CD4-positive, CD25-positive, alpha-beta regulatory T cell (primary cell): ENCODE results near the gene LAMB4. TPM values are rescaled to one million over a fixed set of nuclear protein-coding genes. Genes with fewer than 3 reads are reported as not detected.

Experiments
- ATAC-seq, 2 donors: fragments of 150-1000 bp; cut with Tn5 transposase; one replicate each; pipeline ENCODE4 v1.10.0; 2021; ENCODE audit warnings: low read depth in 2 of 2, moderate number of reproducible peaks in 2 of 2, moderate library complexity in 1 of 2
- DNase-seq, 3 donors: peaks; one replicate each; pipeline versions ENCODE4 v3.0.0 to v3.0.0-alpha.2; 2012 to 2022; ENCODE audit warnings: mixed read lengths in 1 of 3
- H3K27ac ChIP-seq: one replicate; pipeline ENCODE4 v1.7.0; 2013; ENCODE audit warnings: mild to moderate bottlenecking, low read length; ENCODE audit not compliant: insufficient read depth, poor library complexity, severe bottlenecking
- H3K27me3 ChIP-seq: one replicate; pipeline ENCODE4 v1.7.0; 2013; ENCODE audit warnings: low read length; ENCODE audit not compliant: control insufficient read depth, insufficient read depth
- H3K36me3 ChIP-seq: one replicate; pipeline ENCODE4 v1.7.0; 2013; ENCODE audit warnings: mild to moderate bottlenecking, low read length, moderate library complexity; ENCODE audit not compliant: control insufficient read depth, insufficient read depth
- H3K4me1 ChIP-seq: 2 replicates; pipeline ENCODE4 v1.7.0; 2013; ENCODE audit warnings: mild to moderate bottlenecking, low read length; ENCODE audit not compliant: insufficient read depth, control insufficient read depth, poor library complexity, severe bottlenecking
- H3K4me3 ChIP-seq: one replicate; pipeline ENCODE4 v1.7.0; 2013; ENCODE audit warnings: low read depth, mild to moderate bottlenecking, low read length, moderate library complexity
- H3K9me3 ChIP-seq, 2 experiments: 1 replicate in 1 of 2; 2 replicates in 1 of 2; pipeline ENCODE4 v1.7.0; 2013; ENCODE audit warnings: low read length in 2 of 2, mild to moderate bottlenecking in 1 of 2, moderate library complexity in 1 of 2; ENCODE audit not compliant: control insufficient read depth in 2 of 2
- H3K27ac Mint-ChIP-seq, 3 donors: one replicate each; pipeline ENCODE4 v1.8.0; 2020 to 2022; ENCODE audit warnings: mild to moderate bottlenecking in 3 of 3, mixed read lengths in 3 of 3, moderate library complexity in 2 of 3
- H3K27me3 Mint-ChIP-seq: one replicate; pipeline ENCODE4 v1.8.0; 2022; ENCODE audit warnings: mild to moderate bottlenecking, mixed read lengths
- H3K36me3 Mint-ChIP-seq: one replicate; pipeline ENCODE4 v1.8.0; 2020; ENCODE audit warnings: mixed read lengths
- H3K4me1 Mint-ChIP-seq, 4 donors: one replicate each; pipeline ENCODE4 v1.8.0; 2020 to 2022; ENCODE audit warnings: mixed read lengths in 4 of 4, mild to moderate bottlenecking in 1 of 4
- H3K4me3 Mint-ChIP-seq, 4 donors: one replicate each; pipeline ENCODE4 v1.8.0; 2020 to 2022; ENCODE audit warnings: mild to moderate bottlenecking in 4 of 4, mixed read lengths in 4 of 4, moderate library complexity in 3 of 4
- H3K9me3 Mint-ChIP-seq, 7 donors: one replicate each; pipeline ENCODE4 v1.8.0; 2020 to 2022; ENCODE audit warnings: mixed read lengths in 7 of 7, mild to moderate bottlenecking in 3 of 7, moderate library complexity in 2 of 7
- polyA plus RNA-seq, 4 donors: library from polyadenylated mRNA; unstranded; fragments of 300-500 nt; fragmentation: Illumina TruSeq; gene quantifications; one replicate each; pipeline ENCODE4 v1.2.3, GENCODE V29; 2021
- total RNA-seq: library from RNA; stranded (reverse); gene quantifications from one replicate; pipeline ENCODE4 v1.2.3, GENCODE V29; 2022

The LAMB4 gene
- total and polyA plus RNA-seq, 5 donors from 2014 or later: not detected

DNA sequence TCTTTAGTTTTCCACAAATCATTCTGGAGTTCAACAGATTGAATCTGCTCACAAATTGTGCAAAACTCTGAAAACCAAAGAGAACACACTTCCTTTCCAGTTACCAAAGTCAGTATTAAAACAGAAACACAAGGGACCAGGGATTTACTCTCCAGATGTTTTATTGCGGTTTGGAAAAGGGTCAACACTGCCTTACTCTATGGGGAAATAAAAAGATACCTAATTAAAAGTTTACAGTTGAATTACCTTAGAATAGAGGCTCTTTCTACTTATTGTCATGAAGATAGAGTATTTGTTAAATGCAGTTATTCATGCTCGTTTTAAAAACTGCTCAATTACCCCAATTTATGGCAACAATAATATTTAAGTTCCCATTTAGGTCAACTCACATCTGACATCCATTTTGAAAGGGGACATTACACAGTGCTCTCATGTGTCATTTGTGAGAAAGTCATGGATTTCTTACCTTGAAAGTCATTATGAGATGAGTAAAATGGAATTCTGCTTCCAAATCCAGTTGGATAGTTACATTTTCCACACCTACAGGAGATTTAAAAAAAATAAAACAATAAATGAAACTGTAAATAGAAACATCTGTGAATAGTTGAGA lies 135.6 kb downstream of the LAMB4 start:
- Histone ChIP-seq H3K9me3 (no peaks in the 10 kb centered on the region), H3K27me3 (peaks cover 6% of the 10 kb centered on the region), H3K36me3 (no peaks in the 10 kb centered on the region), H3K4me3 (no peak overlapping the region), H3K27ac (no peak overlapping the region), H3K4me1 (no peaks in the 10 kb centered on the region)
- H3K4me1 Mint-ChIP-seq: peaks cover 0 to 3% (median 0%) of the 10 kb centered on the region in 4 donors
- no peak for DNase-seq
- H3K4me3 Mint-ChIP-seq: no peak overlapping the region
- H3K27me3 Mint-ChIP-seq: peaks cover 31% of the 10 kb centered on the region
- no peaks in the 10 kb centered on the region for H3K36me3 Mint-ChIP-seq
- ATAC-seq: no peak
- no peak overlapping the region for H3K27ac Mint-ChIP-seq
- peaks cover 0 to 4% (median 0%) of the 10 kb centered on the region in 7 donors for H3K9me3 Mint-ChIP-seq

DNA sequence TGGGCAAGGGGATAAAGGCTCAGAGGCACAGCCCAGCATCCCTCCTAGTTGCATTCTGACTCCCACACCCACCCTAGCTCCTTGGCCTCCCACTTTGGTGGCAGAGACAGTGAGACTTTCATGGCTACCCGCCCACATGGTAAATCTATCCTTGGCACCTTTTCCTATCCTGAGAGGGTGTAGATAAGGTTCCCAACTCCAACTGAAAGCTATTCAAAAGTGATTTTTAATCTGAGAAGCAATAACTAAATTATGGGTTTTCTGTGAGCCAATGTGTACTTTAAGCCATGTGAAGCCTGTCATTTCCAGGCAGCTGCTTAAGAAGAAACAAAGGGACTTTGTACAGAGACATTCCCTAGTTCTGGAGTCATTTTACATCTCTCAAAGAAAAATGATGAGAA lies 136.3 kb downstream of the LAMB4 start:
- Histone ChIP-seq H3K36me3 (no peaks in the 10 kb centered on the region), H3K4me1 (no peaks in the 10 kb centered on the region), H3K4me3 (no peak overlapping the region), H3K27ac (no peak overlapping the region), H3K27me3 (peaks cover 7% of the 10 kb centered on the region), H3K9me3 (no peaks in the 10 kb centered on the region)
- DNase-seq (no peak), ATAC-seq (no peak)
- Mint-ChIP-seq H3K27me3 (peaks cover 31% of the 10 kb centered on the region), H3K27ac (no peak overlapping the region), H3K4me3 (no peak overlapping the region), H3K36me3 (no peaks in the 10 kb centered on the region), H3K9me3 (peaks cover 0 to 4% (median 0%) of the 10 kb centered on the region in 7 donors), H3K4me1 (peaks cover 0 to 3% (median 0%) of the 10 kb centered on the region in 4 donors)

DNA sequence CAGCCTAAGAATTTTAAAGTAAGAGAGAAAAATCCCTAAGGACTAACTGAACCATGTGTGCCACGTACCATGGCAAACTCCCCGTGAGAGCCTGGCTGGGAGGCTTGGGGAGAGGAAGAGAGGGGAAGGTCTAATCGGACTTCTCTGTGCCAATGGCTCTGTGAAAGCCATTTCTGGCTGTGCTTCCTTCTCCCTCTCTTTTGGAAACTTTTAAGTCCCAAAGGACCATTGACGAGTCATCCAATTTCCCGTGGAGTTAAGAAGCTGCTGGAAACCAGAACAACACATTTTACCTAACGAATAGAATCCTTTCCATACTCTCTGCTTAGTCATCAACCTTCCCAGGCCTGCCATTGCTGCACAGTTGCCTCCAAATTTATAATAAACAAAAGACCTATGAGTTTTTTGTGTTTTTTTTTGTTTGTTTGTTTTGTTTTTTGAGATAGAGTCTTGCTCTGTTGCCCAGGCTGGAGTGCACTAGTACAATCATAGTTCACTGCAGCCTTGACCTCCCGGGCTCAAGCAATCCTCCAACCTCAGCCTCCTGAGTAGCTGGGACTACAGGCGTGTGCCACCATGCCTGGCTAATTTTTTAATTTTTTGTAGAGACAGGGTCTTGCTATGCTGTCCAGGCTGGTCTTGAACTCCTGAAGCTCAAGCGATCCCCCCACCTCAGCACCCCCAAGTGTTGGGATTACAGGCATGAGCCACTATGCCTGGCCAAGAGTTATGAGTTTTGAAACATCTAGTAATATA lies 140.4 kb downstream of the LAMB4 start:
- Histone ChIP-seq H3K27ac (no peak overlapping the region), H3K4me3 (no peak overlapping the region), H3K9me3 (no peaks in the 10 kb centered on the region), H3K4me1 (no peaks in the 10 kb centered on the region), H3K27me3 (peaks cover 5% of the 10 kb centered on the region), H3K36me3 (no peaks in the 10 kb centered on the region)
- no peak for DNase-seq
- Mint-ChIP-seq H3K4me1 (peaks cover 0 to 3% (median 0%) of the 10 kb centered on the region in 4 donors), H3K4me3 (no peak overlapping the region), H3K9me3 (peaks cover 0 to 4% (median 0%) of the 10 kb centered on the region in 7 donors), H3K36me3 (no peaks in the 10 kb centered on the region), H3K27ac (no peak overlapping the region), H3K27me3 (peaks cover 18% of the 10 kb centered on the region)
- ATAC-seq: no peak

DNA sequence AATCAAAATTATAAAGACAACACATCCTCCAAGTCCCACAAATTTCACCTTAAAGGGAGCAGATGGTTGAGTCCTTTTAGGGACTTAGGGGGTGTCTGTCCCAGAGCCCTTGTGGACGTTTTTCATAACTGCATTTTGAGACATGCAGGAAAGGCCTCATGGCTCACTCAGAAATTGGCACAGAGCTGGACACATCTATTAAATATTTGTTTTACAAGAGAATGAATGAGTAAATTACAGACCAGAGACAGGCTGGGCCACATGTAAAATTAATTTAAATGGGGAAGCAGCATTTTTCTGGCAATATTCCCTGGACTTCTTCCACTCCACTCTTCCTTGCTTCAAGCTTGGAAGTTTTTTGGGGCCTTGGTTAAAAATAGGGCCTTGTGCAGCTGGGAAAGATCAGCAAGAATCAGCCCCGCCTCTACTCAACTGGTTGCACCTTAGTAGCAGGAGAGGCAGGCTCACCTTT lies 147.2 kb downstream of the LAMB4 start:
- Histone ChIP-seq H3K4me1 (no peaks in the 10 kb centered on the region), H3K9me3 (no peaks in the 10 kb centered on the region), H3K27ac (no peak overlapping the region), H3K4me3 (no peak overlapping the region), H3K27me3 (no peaks in the 10 kb centered on the region), H3K36me3 (no peaks in the 10 kb centered on the region)
- Mint-ChIP-seq H3K36me3 (no peaks in the 10 kb centered on the region), H3K4me3 (no peak overlapping the region), H3K27ac (no peak overlapping the region), H3K4me1 (no peaks in the 10 kb centered on the region), H3K9me3 (no peaks in the 10 kb centered on the region), H3K27me3 (peaks cover 21% of the 10 kb centered on the region)
- ATAC-seq: no peak
- no peak for DNase-seq

DNA sequence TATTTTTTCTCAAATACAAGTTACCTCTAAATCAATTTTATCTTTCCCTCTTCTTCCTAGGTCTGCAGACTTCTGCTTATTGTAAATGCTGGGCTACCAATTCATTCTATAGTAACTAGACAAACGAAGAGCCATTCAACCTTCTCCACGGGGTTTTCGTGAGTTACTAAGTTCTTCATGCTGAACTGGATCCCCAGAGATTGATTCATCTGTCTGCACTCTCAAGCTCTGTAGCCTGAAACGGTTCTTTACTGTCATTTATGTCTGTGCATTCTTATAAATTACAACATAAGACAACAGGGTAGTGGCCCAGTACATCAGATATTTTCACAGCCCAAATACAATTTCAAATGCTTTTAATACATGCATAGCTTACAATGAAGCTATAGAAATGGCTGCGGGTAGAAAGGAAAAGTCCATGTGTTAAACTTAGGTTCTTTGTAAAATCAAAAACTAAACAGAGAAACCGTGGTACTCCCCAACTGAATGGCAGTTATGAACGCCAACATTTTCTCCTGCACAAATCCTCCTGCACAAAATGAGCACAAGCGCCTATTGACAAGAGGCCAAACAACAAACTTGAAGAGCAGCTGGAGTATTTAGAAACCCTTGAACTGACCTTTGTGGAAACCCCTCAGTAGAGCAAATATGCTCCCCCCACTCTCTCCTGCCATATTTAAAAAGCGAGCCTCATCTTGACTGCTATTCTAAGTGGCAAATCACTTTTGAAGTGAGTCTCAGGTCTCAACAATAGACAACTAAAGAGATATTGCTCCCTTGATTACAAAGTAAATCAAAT lies 147.9 kb downstream of the LAMB4 start:
- no peak overlapping the region for H3K4me3 Mint-ChIP-seq
- Histone ChIP-seq H3K36me3 (no peaks in the 10 kb centered on the region), H3K9me3 (no peaks in the 10 kb centered on the region), H3K4me3 (no peak overlapping the region), H3K4me1 (no peaks in the 10 kb centered on the region), H3K27ac (no peak overlapping the region), H3K27me3 (no peaks in the 10 kb centered on the region)
- DNase-seq: no peak
- H3K36me3 Mint-ChIP-seq: no peaks in the 10 kb centered on the region
- no peak overlapping the region for H3K27ac Mint-ChIP-seq
- no peaks in the 10 kb centered on the region for H3K4me1 Mint-ChIP-seq
- peaks cover 21% of the 10 kb centered on the region for H3K27me3 Mint-ChIP-seq
- peaks cover 0 to 2% (median 0%) of the 10 kb centered on the region in 7 donors for H3K9me3 Mint-ChIP-seq
- ATAC-seq: no peak

DNA sequence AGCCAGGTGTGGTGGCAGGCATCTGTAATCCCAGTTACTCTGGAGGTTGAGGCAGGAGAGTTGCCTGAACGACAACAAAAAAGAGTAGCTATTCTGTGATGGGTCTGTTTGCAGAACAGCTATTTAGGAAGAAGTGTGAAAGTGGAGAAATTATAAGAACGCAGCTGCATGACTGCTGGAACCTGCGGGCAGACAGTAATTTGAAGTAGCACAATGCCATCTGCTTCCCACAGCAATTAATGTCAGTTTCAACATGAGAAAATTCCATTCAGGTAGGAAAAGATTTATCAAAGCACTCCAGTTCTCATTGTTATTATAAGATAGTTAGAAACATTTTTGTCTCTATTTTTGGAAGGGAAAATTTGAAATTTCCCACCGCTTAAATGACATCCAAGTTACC lies 148.7 kb downstream of the LAMB4 start:
- Mint-ChIP-seq H3K9me3 (peaks cover 0 to 2% (median 0%) of the 10 kb centered on the region in 7 donors), H3K27ac (no peak overlapping the region), H3K4me1 (no peaks in the 10 kb centered on the region), H3K4me3 (no peak overlapping the region), H3K27me3 (peaks cover 24% of the 10 kb centered on the region), H3K36me3 (no peaks in the 10 kb centered on the region)
- ATAC-seq: no peak
- H3K4me3 ChIP-seq: no peak overlapping the region
- no peaks in the 10 kb centered on the region for H3K9me3 ChIP-seq
- no peak for DNase-seq
- H3K27me3 ChIP-seq: no peaks in the 10 kb centered on the region
- no peaks in the 10 kb centered on the region for H3K36me3 ChIP-seq
- no peaks in the 10 kb centered on the region for H3K4me1 ChIP-seq
- no peak overlapping the region for H3K27ac ChIP-seq

DNA sequence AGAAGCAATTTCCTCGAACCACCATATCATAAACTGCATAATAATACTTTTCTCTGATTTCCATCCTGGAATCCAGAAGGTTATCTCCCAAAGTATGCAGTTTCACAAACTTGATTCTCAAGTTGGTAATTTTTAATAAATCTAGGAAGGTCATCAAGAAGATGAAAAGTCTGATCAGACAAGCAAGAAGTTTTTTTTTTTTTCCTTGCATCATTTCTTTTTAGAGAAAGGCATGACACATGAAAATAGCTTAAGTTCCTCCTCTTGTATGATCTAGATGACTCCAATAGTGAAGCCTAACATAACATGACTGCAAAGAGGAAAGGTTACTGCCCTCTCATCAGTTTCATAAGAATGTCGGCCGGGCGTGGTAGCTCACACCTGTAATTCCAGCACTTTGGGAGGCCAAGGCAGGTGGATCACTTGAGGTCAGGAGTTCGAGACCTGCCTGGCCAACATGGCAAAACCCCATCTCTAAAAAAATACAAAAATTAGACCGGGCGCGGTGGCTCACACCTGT lies 149.4 kb downstream of the LAMB4 start:
- Mint-ChIP-seq H3K36me3 (no peaks in the 10 kb centered on the region), H3K4me1 (no peaks in the 10 kb centered on the region), H3K27me3 (peaks cover 24% of the 10 kb centered on the region), H3K27ac (no peak overlapping the region), H3K9me3 (peaks cover 0 to 2% (median 0%) of the 10 kb centered on the region in 7 donors), H3K4me3 (no peak overlapping the region)
- Histone ChIP-seq H3K27me3 (no peaks in the 10 kb centered on the region), H3K4me1 (no peaks in the 10 kb centered on the region), H3K36me3 (no peaks in the 10 kb centered on the region), H3K27ac (no peak overlapping the region), H3K9me3 (no peaks in the 10 kb centered on the region), H3K4me3 (no peak overlapping the region)
- ATAC-seq (no peak), DNase-seq (no peak)
